Measurements from ENCODE around the gene DCLK2. TPM values are rescaled to one million over a fixed set of nuclear protein-coding genes. Genes with fewer than 3 reads are reported as not detected.

Gene DCLK2
- polyA plus RNA-seq, 1 of the 3 experiments (the other 2 are of a cell fraction): 10.1 TPM

- H4K20me1 ChIP-seq (ENCODE audit: insufficient read depth): no peaks in the 10 kb centered on the region
- no peak overlapping the region for H3K4me2 ChIP-seq
- peaks cover 14 to 21% of the 10 kb centered on the region in 2 experiments; a peak in 2 of 4 replicates for H3K4me1 ChIP-seq (ENCODE audit: control insufficient read depth in 1 of 2, insufficient read depth in 2 of 2, low read depth in 1 of 2, low read length in 1 of 2)
- no peaks in the 10 kb centered on the region for H3K79me2 ChIP-seq (ENCODE audit: insufficient read depth)
- H3K9me3 ChIP-seq: no peaks in the 10 kb centered on the region
- H3F3A ChIP-seq (replicated peaks; ENCODE audit: insufficient read depth): peaks cover 18% of the 10 kb centered on the region
- no peak for TF ChIP-seq MAX (IDR thresholded peaks at IDR 0.05; ENCODE audit: low read depth)
- TF ChIP-seq SIN3A (IDR thresholded peaks at IDR 0.05; ENCODE audit: borderline replicate concordance, low read depth, low read length): no peak
- TF ChIP-seq MEF2A (IDR thresholded peaks at IDR 0.05; ENCODE audit: borderline replicate concordance, low read depth): no peak
- no peak for TF ChIP-seq TCF12 (IDR thresholded peaks at IDR 0.05)
- no peak for TF ChIP-seq USF1 (IDR thresholded peaks at IDR 0.05; ENCODE audit: borderline replicate concordance, low read depth)
- no peak for TF ChIP-seq JUND (IDR thresholded peaks at IDR 0.05)
- TF ChIP-seq SMC3 (IDR thresholded peaks at IDR 0.05; ENCODE audit: low read depth, low read length): no peak
- no peak for TF ChIP-seq MXI1 (IDR thresholded peaks at IDR 0.05; ENCODE audit: low read depth, low read length)
- no peak for TF ChIP-seq CHD2 (IDR thresholded peaks at IDR 0.05; ENCODE audit: low read length, partially characterized antibody)
- no peak for TF ChIP-seq FOXM1 (IDR thresholded peaks at IDR 0.05; ENCODE audit: low read depth)
- no peak for TF ChIP-seq NFIC (IDR thresholded peaks at IDR 0.05; ENCODE audit: borderline replicate concordance)
- no peak for TF ChIP-seq GATA2 (CRISPR knock-in tag; IDR thresholded peaks at IDR 0.05)
- TF ChIP-seq USF2 (IDR thresholded peaks at IDR 0.05; ENCODE audit: borderline replicate concordance, low read depth, low read length): no peak
- no peak for TF ChIP-seq YY1 (IDR thresholded peaks at IDR 0.05; ENCODE audit: low read depth)
- TF ChIP-seq RXRA (IDR thresholded peaks at IDR 0.05; ENCODE audit: borderline replicate concordance, low read depth): no peak
- H2AFZ ChIP-seq (ENCODE audit: low read depth): no peak overlapping the region
- WGBS (ENCODE audit: low lambda C conversion rate): 100% methylated on average over 2 of the region's 2 CpGs
- no peaks in the 10 kb centered on the region for H3K9me2 ChIP-seq
- no peaks in the 10 kb centered on the region for H3K36me3 ChIP-seq (replicated peaks in 1 of 2; ENCODE audit: control insufficient read depth in 1 of 2, insufficient read depth in 2 of 2, low read length in 1 of 2)
- no peak overlapping the region for H3K9ac ChIP-seq
- no peaks in the 10 kb centered on the region for H3K27me3 ChIP-seq (ENCODE audit: insufficient read depth)
- DNase-seq: no peak
- POLR2A ChIA-PET: no interaction called here
- CTCF ChIA-PET: interaction anchor here (0.7 to 1.5 kb wide), 3 partner anchors 20 to 589 kb away, joined by 3 read pairs; no protein-coding TSS in a partner anchor
- no peak overlapping the region for H3K4me3 ChIP-seq (ENCODE audit: low read depth in 2 of 2, low read length in 1 of 2)
- no peak overlapping the region for H3K27ac ChIP-seq (ENCODE audit: low read depth in 2 of 2, low read length in 1 of 2)
Observed at GRCh38 chr4:150278206-150278605, 200.0 kb downstream of the DCLK2 start.

DNA sequence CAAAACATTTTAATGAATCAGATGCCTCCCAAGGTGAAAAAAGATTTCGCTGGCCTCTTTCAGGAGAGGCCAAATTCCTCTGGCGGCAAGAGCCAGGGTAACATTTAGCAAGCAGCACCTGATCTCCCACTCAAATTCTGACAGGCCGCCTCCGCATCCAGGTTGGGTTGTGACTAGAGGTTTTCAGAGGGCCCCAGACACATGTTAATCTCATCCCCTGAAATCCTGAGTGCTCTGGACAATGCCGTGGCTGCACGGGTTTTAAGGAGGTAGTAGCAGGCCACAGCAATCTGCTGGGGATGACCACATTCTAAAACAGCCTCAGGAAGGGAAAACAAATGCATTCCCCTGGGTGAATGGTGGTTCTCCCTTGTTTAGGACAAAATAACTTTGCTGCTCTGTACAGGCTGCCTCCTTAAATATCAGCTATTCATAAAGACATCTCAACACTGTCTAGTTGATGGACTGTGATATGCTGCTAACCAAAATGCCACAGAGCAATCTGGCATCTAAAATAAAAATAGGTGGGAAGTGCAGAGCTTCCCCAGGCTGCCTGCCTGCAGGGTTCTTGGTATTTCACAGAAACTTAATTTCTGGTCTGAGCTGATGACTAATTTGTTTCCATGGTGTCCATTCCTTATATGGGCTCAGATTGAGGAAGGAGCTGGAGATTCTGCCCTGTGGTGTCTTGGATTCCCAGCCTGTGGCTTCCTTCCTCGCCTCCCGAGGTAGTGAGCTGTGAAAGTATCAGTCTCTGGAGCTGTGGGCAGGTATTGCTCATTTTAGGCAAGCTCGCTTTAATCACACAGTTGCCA is 202.0 kb downstream of the DCLK2 start:
- 56% methylated on average over 9 of the region's 9 CpGs for WGBS (ENCODE audit: low lambda C conversion rate)
- Histone ChIP-seq H3F3A (replicated peaks; ENCODE audit: insufficient read depth) (peaks cover 27% of the 10 kb centered on the region), H4K20me1 (ENCODE audit: insufficient read depth) (no peaks in the 10 kb centered on the region), H3K9me2 (no peaks in the 10 kb centered on the region), H3K79me2 (ENCODE audit: insufficient read depth) (no peaks in the 10 kb centered on the region), H3K4me3 (ENCODE audit: low read depth in 2 of 2, low read length in 1 of 2) (peak overlapping the region in 1 of 2 experiments; percentile 27; a peak in 2 of 4 replicates), H3K4me1 (ENCODE audit: control insufficient read depth in 1 of 2, insufficient read depth in 2 of 2, low read depth in 1 of 2, low read length in 1 of 2) (peaks cover 14 to 22% of the 10 kb centered on the region in 2 experiments; a peak in 2 of 4 replicates), H3K4me2 (peak overlapping the region; percentile 69), H3K27me3 (ENCODE audit: insufficient read depth) (no peaks in the 10 kb centered on the region), H3K27ac (ENCODE audit: low read depth in 2 of 2, low read length in 1 of 2) (peak overlapping the region; percentile 45 to 83), H3K9me3 (no peaks in the 10 kb centered on the region), H3K36me3 (replicated peaks in 1 of 2; ENCODE audit: control insufficient read depth in 1 of 2, insufficient read depth in 2 of 2, low read length in 1 of 2) (peaks cover 0 to 1% of the 10 kb centered on the region in 2 experiments), H3K9ac (peak overlapping the region; percentile 45; the same call in 1 of the 2 replicates), H2AFZ (ENCODE audit: low read depth) (peak overlapping the region; percentile 31; the same call in 1 of the 2 replicates)
- DNase-seq: no peak
- ChIA-PET CTCF (interaction anchor here (0.9 to 2.6 kb wide), 6 partner anchors 18 to 635 kb away, joined by 3 to 14 read pairs (median 4); no protein-coding TSS in a partner anchor), POLR2A (no interaction called here)
- TF ChIP-seq POLR2AphosphoS5 (IDR thresholded peaks at IDR 0.05; ENCODE audit: low read depth, low read length) (peak; percentile 35; the same call in 1 of the 2 replicates), FOSL2 (IDR thresholded peaks at IDR 0.05; ENCODE audit: borderline replicate concordance, low read depth) (peak; percentile 46; the same call in 1 of the 2 replicates), MXI1 (IDR thresholded peaks at IDR 0.05; ENCODE audit: low read depth, low read length) (no peak), SMC3 (IDR thresholded peaks at IDR 0.05; ENCODE audit: low read depth, low read length) (no peak), GABPA (IDR thresholded peaks at IDR 0.05; ENCODE audit: low read depth) (no peak), USF1 (IDR thresholded peaks at IDR 0.05; ENCODE audit: borderline replicate concordance, low read depth) (no peak), TCF12 (IDR thresholded peaks at IDR 0.05) (0 out of 2 replicates have a peak, but pooled peaks have one; percentile 24), CHD2 (IDR thresholded peaks at IDR 0.05; ENCODE audit: low read length, partially characterized antibody) (no peak), CTCF (IDR thresholded peaks at IDR 0.05) (no peak), EP300 (IDR thresholded peaks at IDR 0.05; ENCODE audit: borderline replicate concordance in 1 of 2, low read depth in 1 of 2, low read length in 1 of 2) (no peak), RFX5 (IDR thresholded peaks at IDR 0.05; ENCODE audit: low read length) (peak; percentile 88)

All from SK-N-SH (cell line).